Ovary (tissue), 3 donors: ENCODE measurements around the gene PRICKLE3.

Source experiments
- CTCF ChIP-seq, 3 donors: fragments of 450-650 bp in 2 of 3; fragments of 200-600 bp in 1 of 3; IDR thresholded peaks; one replicate each; pipeline versions ENCODE4 v1.5.1 to v1.8.0; 2016 to 2022; ENCODE audit warnings: antibody characterized with exemption in 3 of 3, mild to moderate bottlenecking in 1 of 3
- EP300 ChIP-seq: sonication (generic); formaldehyde crosslinking; IDR thresholded peaks from one replicate; pipeline ENCODE4 v1.6.1; 2017; ENCODE audit warnings: antibody characterized with exemption
- POLR2A ChIP-seq: fragments of 450-650 bp; IDR thresholded peaks from one replicate; pipeline ENCODE4 v1.6.1; 2017; ENCODE audit warnings: antibody characterized with exemption, mild to moderate bottlenecking, moderate library complexity
- donor health status: DM: no; HTN: no; CAD: no.

GRCh38 chrX:49228185-49228584 lies 42.0 kb upstream of the PRICKLE3 start:
- no peak for TF ChIP-seq CTCF (IDR thresholded peaks at IDR 0.05)
- no peak for TF ChIP-seq POLR2A
- no peak for TF ChIP-seq EP300
